Inflammatory macrophage treated with lipopolysaccharide for 4 hours (primary cell): Measurements from ENCODE around the gene CST9L.

Source experiments
- DNase-seq: peaks from one replicate; pipeline ENCODE4 v3.0.0-alpha.2; 2020

CST9L gene

GRCh38 chr20:23542801-23543200 lies 25.5 kb downstream of the CST9L start:
- no peak for DNase-seq

DNA sequence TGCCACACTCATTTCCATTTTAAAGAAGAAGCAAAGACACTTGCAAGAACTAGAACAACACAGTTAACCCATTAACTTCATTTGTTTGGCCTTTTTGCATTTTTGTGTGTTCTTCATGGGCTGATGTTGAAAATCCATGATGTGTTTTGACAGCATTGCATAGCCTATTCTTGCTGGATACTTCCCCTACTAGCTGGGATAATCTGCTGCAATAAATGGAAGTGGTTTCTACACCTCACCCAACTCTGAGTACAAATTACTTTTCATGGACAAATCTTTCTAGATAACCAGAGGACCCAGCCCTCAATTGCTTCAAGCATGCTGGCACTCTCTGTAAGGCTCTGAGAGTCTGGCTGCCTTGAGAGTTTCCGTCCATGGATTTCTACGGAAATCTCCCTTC lies 26.5 kb downstream of the CST9L start:
- peak; percentile 1 for DNase-seq

- DNase-seq, result peak; percentile 46
These were observed 27.0 kb downstream of the CST9L start for GRCh38 chr20:23541330-23541729.

- no peak for DNase-seq
These were observed 27.7 kb downstream of the CST9L start for GRCh38 chr20:23540624-23541023.

GRCh38 chr20:23537030-23537429 lies 31.3 kb downstream of the CST9L start:
- peak; percentile 22 for DNase-seq

GRCh38 chr20:23536328-23536974 lies 31.8 kb downstream of the CST9L start:
- DNase-seq, result no peak

DNA sequence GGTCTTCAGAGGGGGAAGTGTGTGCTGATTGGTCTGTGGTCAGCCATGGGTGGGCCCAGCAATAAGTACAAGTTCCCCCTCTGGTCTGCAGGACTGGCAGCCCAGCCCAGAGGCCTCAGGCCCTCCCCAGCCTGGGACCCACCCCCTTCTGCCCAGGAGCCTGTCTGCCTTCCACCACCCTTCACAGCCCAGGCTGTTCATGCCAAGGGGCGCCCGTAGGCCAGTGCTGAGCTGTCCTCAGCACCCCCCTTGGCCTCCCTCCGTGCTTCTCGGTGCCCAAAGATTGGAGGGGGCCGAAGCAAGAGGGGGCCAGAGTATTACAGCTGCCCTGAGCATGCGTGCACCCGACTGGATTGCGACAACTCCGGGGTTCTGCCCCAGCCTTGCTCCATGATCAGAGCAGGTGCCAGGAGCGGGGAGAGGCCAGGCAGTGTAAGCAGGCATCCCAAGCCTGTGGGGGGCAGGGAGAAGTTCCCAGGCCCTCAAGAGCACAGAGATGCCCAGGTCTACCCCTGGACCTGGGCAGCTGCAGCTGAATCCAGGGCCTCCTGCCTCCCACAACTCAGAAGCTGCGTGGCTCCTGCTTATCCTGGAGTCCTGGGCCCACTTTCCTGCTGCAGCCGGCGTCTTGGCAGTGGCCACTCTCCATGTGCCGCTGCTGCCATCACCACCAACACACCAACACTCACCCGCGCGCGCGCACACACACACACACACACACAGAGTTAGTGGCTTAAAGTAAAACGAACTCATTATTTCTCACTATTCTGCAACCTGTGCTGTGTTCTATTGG lies 33.3 kb downstream of the CST9L start:
- no peak for DNase-seq

DNA sequence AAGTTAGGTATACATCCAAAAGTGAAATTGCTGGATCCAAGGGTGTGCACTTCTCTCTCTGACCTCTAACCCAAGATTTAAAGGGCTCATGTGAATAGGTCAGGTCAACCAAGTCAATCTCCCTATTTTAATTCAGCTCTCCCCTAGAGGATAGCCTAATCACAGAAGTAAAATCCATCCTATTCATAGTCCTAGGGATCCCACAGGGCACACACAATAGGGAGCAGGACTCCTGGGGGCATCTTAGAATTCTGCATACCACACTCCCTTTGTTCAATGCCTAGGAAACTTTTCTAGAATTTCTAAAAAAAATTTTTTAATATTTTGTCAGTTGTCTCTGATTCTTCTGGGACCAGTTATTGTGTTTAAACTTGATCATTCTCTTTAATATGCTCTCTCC lies 35.1 kb downstream of the CST9L start:
- no peak for DNase-seq

GRCh38 chr20:23532533-23532932 lies 35.8 kb downstream of the CST9L start:
- no peak for DNase-seq

- DNase-seq, result no peak
These were observed 37.2 kb downstream of the CST9L start for GRCh38 chr20:23530937-23531567.

DNA sequence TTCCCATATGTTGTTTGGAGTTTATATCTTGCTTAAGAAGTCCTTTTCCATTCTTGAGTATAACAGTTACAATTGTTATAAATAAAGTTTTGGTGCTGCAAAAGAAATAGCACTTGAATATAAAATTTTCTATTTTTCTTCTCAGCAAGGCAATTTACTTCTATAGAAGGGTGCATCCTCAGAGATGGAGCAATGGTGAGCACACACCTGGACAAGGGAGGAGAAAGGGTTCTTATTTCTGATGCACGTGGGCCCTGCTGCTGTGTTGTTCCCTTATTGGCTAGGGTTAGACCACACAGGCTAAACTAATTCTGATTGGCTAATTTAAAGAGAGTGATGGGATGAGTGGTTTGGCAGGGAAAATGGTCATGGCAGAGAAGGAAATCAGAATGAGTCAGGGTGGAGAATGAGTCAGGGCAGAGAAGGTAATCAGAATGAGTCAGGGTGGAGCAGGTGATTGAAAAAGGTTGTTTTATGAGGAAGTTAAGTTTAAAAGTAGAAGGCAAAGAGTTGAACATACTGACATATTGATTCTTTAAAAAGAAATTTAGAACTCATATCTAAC lies 39.3 kb downstream of the CST9L start:
- DNase-seq, result no peak

DNA sequence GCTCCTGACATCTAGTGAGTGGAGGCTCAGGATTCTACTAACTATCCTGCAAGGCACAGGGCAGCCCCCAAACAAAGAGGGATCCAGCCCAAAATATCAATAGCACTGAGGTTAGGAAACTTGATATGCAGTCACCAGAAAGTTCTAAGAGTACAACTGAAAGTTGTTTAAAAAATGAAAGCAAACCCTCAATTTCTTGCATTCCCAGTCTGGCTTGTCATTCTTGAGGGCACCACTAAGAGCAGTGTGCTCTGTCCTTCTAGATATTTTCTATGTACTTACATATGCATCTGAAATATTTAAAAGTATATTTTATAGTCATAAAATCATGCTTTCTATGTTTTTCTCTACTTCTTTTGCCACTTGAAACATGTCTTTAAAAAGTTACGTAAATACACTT lies 41.4 kb downstream of the CST9L start:
- no peak for DNase-seq

GRCh38 chr20:23524146-23524545 lies 44.1 kb downstream of the CST9L start:
- no peak for DNase-seq

GRCh38 chr20:23520185-23520584 lies 48.1 kb downstream of the CST9L start:
- no peak for DNase-seq

DNA sequence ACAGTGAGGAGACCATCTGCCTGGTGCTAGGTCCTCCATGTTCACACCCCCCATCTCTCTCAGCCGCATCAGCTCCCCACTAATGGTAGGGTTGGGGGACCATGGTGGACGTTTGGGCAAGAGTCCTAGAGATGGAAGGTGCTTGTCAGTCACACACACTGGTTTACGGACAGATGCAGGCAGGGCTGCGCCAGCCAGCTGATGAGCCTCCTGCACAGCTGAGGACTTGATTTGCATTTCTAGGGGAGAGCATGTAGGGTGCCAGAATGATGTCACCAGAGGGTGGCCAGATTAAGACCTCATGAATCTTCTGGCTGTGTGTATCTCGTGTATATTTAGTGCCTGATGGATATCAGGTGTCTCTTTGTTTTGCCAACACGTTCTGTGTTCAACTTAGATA lies 48.7 kb downstream of the CST9L start:
- DNase-seq, result no peak

- DNase-seq, result no peak
These were observed 50.6 kb downstream of the CST9L start for GRCh38 chr20:23517719-23518118.

DNA sequence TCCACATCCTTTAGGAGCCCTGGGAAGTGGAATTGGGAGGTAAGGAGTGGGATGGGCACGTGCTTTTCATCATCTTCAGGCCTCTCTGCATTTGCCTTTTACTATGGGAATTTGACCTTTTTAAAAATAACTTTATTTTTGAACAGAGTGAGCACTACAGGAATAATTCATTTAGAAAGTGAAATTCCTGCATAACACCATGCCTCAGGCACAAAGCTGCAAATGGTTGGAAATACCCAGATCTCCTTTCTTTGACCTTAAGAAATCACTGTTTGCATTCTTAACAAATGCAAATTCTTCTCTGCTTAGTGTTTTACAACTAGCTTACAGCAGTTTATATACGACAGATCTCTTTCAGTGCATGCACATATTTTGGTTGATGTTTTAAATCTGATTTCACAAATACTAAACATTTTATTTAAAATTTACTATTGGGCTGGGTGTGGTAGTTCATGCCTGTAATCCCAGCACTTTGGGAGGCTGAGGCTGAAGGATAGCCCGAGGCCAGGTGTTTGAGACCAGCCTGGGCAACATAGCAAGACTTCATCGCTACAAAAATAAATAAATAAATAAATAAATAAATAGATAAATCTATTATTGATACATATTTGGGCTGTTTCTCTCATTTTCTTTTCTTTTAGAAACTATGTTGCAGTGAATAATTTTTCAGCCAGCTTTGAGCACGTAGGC lies 52.9 kb downstream of the CST9L start:
- DNase-seq, result no peak

- DNase-seq, result no peak
These were observed 53.4 kb downstream of the CST9L start for GRCh38 chr20:23514848-23515247.
